Head of caudate nucleus (tissue), 42 donors: ENCODE results near the gene CHRNA10.

Experiments used
- DNase-seq, 42 donors: peaks; one replicate each; pipeline versions ENCODE4 v3.0.0 to v3.0.0-alpha.2; 2020 to 2021; ENCODE audit warnings: mixed read lengths in 7 of 42
- intact Hi-C: fragments of 100-400 bp; cut with DNase I; formaldehyde crosslinking; loops from one replicate; pipeline ENCODE4 v1.15.0; 2022

Gene CHRNA10

DNA sequence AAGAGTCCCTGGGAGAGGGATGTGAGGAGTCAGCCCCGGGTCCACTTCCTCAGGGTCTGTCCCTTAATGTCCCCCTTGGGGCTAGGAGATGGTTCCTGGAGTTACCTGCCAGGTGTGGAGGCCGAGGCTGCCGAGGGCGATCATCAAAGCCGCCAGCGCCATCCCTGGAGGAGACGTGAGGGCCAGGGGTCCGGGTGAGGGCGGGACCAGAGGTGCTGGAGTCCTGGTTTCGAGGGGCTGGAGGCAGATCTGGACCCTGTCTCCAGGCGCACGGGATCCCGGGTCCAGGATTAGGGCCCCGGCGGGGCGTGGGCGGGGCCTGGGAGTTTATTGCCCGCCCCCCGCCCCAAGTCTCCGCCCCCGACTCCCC, 29.5 kb downstream of the CHRNA10 start, which contains the start of gene ART5:
Gene ART5, minus strand, starts transcription at position 292 of the 370 bp plus-strand sequence. Its CDS starts 130 bp downstream, at position 162.
- intact Hi-C loops = no loop called here
- DNase-seq = no peak

DNA sequence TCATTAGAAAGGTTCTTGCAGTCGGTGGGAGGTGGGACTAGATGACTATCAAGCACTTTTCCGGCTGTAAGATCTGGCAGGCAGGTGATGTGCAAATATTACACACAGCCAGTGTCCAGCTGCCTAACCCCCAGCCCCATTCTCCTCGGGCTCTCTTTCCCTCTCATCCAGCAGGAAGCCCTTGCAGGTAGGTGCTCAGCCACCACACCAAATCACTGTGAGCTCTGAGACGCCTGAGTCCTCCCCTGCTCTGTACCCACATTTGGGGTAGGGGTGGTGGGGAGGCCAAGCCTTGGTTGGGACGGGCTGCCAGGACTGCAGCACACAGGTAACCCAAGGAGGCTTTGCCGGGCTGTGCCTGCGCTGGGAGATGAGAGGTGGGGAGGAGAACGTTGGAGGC, 30.0 kb downstream of the CHRNA10 start:
- DNase-seq = no peak
- intact Hi-C loops = no loop called here

DNA sequence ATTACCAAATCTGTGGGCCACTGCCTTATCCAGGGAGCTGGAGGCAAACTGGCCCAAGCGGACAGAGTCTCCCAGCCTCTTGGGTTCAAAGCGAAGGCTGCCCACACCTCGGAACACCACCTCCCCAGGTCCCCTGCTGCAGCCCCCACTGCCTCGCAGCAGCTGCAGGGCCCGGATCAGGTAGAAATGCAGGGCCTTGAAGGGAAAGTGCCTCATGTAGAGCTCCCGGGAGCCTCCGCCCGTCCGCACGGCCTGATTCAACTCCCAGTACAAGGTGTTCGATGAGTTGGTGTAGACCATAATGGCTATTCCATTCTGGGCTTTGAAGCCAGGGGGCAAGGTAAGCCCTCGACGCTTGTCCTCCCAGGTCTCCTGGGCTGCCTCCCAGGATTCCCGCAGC, 31.3 kb downstream of the CHRNA10 start:
- intact Hi-C loops = no loop called here
- DNase-seq = no peak

DNA sequence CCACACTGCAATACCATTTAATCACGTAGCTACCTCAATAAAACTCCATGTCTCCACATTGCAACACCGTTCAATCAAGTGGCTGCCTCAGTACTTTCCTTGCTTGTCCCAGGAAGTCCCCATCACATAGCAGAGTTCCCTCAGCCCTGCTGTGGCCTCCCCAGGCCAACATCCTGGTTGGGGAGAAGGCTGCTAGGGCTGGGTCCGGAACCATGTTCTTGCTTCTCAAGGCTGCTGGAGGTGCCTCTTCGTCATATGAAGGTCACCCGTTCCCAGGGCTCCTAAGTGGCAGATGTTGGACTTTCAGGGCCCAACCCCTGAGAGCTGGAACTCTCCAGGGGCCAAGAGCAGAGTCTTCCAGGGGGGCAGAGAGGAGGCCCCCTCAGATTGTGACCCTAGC, 32.7 kb downstream of the CHRNA10 start:
- DNase-seq = no peak
- intact Hi-C loops = no loop called here

DNA sequence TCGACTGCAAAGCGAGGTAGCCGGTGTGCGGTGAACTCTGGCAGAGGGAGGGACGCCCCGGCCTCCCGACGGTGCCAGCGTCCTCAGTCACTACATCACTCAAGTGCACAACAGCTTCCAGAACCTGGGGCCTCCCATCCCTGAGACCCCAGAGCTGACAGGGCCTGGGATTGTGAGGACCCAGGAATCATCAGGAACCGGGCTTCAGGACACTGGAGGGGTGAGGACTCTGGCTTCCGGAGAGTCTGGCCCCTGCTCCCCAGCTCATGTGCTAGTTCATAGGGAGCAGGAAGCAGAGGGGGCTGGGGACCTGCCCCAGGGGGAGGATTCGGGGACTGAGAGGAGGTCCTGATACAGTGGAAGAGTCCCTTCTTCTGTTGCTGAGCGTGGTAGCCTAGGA, 34.0 kb downstream of the CHRNA10 start:
- DNase-seq = no peak
- intact Hi-C loops = no loop called here

DNA sequence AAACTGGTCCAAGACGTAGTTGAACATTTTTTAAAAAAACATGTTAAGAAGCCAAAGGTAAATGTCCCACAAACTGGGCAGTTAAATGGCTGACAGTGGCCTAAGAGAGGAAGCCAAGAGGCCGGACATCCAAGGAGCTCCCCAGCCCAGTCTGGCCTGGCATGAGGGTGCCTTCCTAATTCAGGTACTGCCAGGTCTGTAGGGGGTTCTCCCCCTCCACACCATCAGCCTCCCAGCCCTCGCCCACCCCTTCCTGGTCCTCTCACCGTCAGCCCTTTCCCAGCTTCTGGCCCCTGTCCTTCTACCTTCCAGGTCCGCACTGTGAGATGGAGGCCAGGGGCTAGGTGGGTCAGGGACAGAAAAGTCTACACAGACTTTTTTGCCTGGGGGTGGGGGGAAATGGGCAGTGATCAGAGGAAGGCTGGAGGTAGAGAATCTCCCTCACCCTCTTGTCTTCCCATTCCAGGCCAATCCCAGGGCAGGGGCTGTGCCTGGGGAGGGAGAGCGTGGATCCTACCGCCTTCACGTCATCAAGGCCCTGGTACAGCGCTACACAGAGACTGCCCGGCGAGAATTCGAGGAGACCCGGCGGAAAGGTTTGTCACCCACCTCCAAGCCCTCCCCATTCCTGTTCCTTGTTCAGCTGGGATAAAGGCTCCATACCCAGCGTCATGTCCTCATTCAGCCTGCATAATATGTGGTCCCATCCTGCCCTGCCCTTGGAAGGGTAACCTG, 35.4 kb downstream of the CHRNA10 start:
- intact Hi-C loops = no loop called here
- no peak for DNase-seq

DNA sequence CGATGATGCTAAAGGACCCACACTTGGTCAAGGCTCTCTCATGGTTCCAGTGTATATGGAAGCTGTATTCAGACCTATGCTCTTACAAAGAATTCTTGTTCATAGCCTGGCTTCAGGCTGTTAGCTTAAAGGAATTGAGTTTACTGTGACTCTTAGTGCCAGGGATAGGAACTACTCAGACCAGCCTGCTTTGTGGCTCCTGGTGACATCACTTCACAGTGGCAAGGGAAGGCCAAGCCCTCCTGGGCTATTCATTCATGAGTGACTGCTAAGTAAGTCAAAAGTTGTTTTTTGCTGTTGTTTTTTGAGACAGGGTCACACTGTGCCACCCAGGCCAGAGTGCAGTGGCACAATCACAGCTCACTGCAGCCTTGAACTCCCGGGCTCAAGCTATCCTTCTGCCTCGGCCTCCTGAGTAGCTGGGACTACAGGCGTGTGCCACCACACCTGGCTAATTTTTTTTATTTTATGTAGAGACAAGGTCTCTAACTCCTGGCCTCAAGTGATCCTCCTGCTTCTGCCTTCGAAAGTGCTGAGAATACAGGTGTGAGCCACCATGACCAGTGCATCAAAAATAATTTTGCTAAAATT, 39.0 kb downstream of the CHRNA10 start:
- intact Hi-C loops = no loop called here
- DNase-seq = no peak

DNA sequence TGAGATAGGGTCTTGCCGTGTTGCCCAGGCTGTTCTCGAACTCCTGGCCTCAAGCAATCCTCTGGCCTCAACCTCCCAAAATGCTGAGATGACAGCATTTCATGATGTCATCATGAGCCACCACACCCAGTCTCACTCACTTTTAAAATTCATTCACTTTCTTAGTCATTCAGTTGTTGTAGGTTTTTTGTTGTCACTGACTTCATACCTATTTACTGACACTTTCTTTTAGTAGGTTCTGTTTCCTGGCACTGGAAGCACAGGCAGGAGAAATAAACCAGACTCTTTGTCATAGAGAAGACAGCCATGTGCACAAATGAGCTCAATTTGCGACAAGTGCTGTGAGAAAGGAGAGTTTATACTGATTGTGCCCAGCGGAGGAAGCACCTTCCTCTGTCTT, 39.9 kb downstream of the CHRNA10 start:
- DNase-seq = no peak
- intact Hi-C loops = no loop called here

DNA sequence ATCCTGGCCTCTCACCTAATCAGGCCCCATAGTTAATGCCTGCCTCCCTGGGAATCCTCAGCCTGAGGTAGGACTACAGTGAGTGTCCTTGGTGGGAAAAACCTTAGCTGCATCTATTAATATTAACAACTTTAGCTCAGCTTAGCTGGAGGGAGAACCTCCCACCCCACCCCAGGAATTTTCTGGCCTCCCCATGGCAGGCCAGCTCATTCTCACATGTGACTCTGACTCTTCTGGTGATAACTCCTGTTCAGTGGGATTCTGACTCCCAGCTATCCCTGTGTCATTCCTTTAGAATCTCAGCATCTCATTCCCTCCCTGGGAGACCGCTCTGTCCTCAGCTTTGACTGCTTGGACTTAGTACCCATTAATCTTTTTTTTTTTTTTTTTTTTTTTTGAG, 43.9 kb downstream of the CHRNA10 start:
- intact Hi-C loops = no loop called here
- no peak for DNase-seq

DNA sequence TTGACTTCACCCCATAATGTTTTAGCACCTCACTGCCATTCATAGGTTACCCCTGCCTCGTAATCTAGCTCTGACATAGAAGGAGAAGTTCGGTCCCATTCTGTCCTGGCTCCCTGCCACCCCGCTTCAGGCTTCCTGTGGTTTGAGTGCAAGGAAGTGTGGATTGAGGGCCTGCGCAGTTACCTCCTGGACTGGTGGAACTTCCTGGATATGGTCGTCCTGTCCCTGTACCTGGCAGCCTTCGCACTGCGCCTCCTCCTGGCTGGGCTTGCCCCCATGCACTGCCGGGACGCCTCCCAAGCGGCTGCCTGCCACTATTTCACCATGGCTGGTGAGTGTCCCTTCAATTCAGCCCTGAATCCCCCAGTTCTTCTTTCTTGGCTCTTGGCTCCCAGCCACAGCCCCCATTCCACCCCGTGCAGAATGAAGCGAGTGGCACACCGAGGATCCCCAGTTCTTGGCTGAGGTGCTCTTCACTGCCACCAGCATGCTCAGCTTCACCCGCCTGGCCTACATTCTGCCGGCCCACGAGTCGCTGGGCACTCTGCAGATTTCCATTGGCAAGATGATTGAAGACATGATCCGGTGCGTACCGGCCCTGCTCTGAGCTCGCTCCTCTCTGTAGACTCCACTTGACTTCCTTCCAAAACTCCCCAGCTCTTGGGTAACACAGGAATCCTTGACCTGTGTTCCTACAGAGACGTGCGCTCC, 44.8 kb downstream of the CHRNA10 start:
- peak in 39 of 42 donors; percentile 8 to 68 (median 40) for DNase-seq
- intact Hi-C loops = no loop called here

DNA sequence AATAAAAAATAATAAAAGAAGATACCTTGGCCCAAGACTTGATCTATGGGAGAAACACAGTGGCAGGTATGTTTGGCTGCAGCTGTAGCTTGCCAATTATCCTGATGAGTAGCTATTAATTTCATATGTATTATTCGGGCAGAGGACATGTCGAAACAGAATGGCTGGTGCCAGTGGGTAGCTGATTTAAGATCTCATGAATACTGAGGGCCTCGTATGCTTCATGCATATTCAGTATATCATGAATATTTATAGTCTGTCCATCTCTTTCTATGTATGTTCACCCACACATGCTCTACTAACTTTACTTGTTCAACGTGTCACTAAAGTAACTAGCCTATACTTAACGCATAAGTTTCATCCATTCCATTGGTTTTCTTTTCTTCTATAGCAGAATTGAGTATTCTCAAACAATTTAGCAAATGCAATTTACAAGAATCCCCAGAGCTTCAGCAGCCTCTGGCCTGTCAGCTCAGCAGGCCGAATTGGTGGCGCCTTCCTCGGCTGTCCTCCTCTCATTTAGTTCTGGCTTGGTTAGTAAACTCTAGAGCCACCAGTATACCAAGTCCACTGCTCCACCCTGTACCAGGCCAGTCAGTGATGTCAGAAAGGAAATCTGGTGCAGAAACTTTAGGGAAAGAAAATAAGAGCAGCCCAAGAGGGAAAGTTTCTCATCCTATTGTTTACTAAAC, 47.3 kb downstream of the CHRNA10 start:
- DNase-seq = no peak
- intact Hi-C loops = no loop called here

DNA sequence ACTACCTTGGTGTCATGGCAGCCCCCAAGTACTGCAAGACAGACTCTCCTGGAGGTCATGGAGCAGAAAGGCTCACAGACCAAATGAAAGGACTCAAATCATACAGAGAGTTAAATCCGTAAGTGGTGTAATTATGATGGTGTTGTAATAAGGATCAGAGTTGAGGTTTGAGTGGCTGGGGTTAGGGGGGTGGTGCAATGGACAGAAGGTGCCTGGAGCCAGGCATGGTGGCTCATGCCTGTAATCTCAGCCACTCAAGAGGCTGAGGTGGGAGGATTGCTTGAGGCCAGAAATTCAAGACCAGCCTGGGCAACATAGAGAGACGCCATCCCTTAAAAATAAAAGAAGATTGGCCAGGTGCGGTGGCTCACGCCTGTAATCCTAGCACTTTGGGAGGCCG, 48.1 kb downstream of the CHRNA10 start:
- DNase-seq = no peak
- intact Hi-C loops = no loop called here

DNA sequence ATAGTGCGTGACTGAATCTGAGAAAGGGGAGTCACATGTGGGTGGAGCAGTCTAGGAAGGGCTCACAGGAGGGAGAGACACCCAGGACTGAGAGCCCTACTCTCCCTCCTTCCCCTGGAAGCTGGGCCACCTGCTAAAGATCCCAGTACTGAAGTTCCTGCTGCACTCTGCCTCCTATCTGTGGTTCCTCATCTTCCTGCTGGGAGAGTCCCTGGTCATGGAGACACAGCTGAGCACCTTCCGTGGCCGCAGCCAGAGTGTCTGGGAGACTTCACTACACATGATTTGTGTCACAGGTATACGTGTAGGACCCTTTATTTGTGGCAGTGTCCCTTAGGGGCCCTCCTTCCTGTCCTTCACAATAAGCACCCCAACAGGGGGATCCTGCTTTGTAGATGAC, 48.7 kb downstream of the CHRNA10 start:
- DNase-seq = no peak
- intact Hi-C loops = no loop called here

DNA sequence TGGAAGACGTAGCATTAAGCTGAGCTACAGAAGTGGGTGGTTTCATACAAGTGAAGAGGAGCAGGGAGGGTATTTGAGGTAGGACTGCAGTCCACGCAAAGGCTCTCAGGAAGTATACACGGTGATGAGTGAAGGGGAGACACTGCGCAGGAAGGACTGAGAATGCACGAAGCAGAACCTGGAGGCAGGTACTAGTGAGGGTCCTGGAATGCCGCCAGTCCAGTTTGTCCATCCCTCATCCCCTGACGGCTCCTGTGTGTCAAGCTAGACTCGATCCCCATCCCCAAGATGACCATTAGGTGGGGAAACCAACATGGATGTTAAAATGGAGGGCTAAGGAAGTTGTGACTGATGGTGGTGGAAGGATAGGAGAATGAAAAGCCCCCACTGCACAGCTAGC, 53.2 kb downstream of the CHRNA10 start:
- intact Hi-C loops = no loop called here
- DNase-seq = peak in 1 of 42 donors; percentile 29

DNA sequence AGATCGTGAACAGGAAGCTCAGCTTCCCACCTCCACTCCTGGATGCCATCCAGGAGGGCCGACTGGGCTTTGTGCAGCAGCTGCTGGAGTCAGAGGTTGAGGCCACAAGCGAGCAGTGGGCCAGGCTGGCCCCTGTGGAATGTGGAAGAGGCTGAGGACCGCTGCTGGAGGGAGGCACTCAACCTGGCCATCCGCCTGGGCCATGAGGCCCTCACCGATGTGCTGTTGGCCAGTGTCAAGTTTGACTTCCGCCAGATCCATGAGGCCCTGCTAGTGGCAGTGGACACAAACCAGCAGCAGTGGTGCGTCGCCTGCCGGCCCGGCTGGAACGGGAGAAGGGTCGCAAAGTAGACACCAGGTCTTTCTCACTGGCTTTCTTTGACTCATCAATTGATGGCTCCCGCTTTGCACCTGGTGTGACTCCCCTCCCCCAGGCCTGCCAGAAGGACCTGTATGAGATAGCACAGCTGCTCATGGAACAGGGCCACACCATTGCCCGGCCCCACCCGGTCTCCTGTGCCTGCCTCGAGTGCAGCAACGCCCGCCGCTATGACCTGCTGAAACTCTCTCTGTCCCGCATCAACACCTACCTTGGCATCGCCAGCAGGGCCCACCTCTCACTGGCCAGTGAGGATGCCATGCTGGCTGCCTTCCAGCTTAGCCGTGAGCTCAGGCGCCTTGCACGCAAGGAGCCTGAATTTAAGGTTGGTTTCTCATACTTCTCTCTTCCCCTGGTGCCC, 54.3 kb downstream of the CHRNA10 start:
- intact Hi-C loops = no loop called here
- DNase-seq = peak in 1 of 42 donors; percentile 29

DNA sequence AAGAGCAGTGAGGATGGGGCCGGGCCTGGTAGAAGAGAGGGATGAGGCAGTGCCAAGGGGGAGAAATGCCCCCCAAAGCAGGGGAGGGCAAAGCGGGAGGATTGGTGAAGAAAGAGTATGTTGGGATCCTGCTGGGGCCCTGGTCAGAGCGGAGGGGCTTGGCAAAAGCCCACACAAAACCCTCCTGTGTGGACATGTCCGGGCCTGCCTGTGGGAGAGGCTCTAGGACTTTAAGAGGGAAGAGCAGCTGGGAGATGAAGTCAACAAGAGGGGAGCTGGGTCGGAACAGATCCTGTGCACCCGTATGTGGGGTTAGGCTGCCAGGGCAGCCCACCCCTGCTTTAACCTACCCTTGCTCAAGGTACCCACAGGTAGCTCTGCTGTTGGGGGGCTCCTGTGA, 55.2 kb downstream of the CHRNA10 start:
- peak in 1 of 42 donors; percentile 16 for DNase-seq
- intact Hi-C loops = no loop called here
